Gastroesophageal sphincter (tissue), 4 donors: ENCODE data around the gene TATDN3. TPM values are rescaled to one million over a fixed set of nuclear protein-coding genes. Genes with fewer than 3 reads are reported as not detected.

ENCODE experiments used
- ATAC-seq: fragments of 150-250 bp; one replicate; pipeline ENCODE4 v1.9.1; 2016; ENCODE audit warnings: mild to moderate bottlenecking, moderate library complexity
- H3K27ac ChIP-seq, 4 donors: fragments of 200-600 bp; sonication (generic) in 3 of 4; 1 replicate in 3 of 4; 2 replicates in 1 of 4; pipeline ENCODE4 v1.5.1; 2016 to 2019
- H3K27me3 ChIP-seq: fragments of 200-600 bp; sonication (generic); one replicate; pipeline ENCODE4 v1.5.1; 2019
- H3K36me3 ChIP-seq, 2 donors: fragments of 200-600 bp; sonication (generic); one replicate each; pipeline ENCODE4 v1.5.1; 2019; ENCODE audit warnings: control low read depth in 1 of 2
- H3K4me1 ChIP-seq, 3 donors: fragments of 200-600 bp; sonication (generic); 1 replicate in 2 of 3; 2 replicates in 1 of 3; pipeline ENCODE4 v1.5.1; 2016 to 2019; ENCODE audit warnings: control low read depth in 2 of 3
- H3K4me3 ChIP-seq, 2 donors: fragments of 200-600 bp; sonication (generic); one replicate each; pipeline ENCODE4 v1.5.1; 2019; ENCODE audit warnings: mild to moderate bottlenecking in 1 of 2, moderate library complexity in 1 of 2
- H3K9me3 ChIP-seq, 3 donors: fragments of 200-600 bp; sonication (generic); one replicate each; pipeline ENCODE4 v1.5.1; 2017 to 2019; ENCODE audit warnings: control low read depth in 2 of 3
- CTCF ChIP-seq, 4 experiments: fragments of 200-600 bp in 2 of 4; fragments of 450-650 bp in 2 of 4; sonication (generic) in 1 of 4; IDR thresholded peaks; one replicate each; pipeline ENCODE4 v1.5.1; 2017 to 2019; ENCODE audit warnings: antibody characterized with exemption in 4 of 4, mild to moderate bottlenecking in 2 of 4, moderate library complexity in 2 of 4
- EP300 ChIP-seq: sonication (generic); formaldehyde crosslinking; IDR thresholded peaks from one replicate; pipeline ENCODE4 v1.6.1; 2017; ENCODE audit warnings: antibody characterized with exemption, mild to moderate bottlenecking
- POLR2A ChIP-seq, 2 donors: fragments of 450-650 bp; IDR thresholded peaks; one replicate each; pipeline ENCODE4 v1.6.1; 2017; ENCODE audit warnings: antibody characterized with exemption in 2 of 2, mild to moderate bottlenecking in 2 of 2, moderate library complexity in 1 of 2
- POLR2AphosphoS5 ChIP-seq: sonication (generic); formaldehyde crosslinking; IDR thresholded peaks from one replicate; pipeline ENCODE4 v1.6.1; 2017; ENCODE audit warnings: antibody characterized with exemption
- WGBS, 2 donors: methylation state at CpG; one replicate each; pipeline ENCODE4 v1.1.5; 2018; ENCODE audit warnings: low coverage in 1 of 2; 5-methylcytosine and 5-hydroxymethylcytosine counted together
- total RNA-seq, 4 donors: library from RNA; depleted of rRNA; stranded (reverse); fragments of >200 nt; gene quantifications; one replicate each; pipeline ENCODE4 v1.1.0, GENCODE V29; 2016

The TATDN3 gene
- total RNA-seq, 4 donors from 2014 or later = 7.9 to 23.0 (median 9.9) TPM

- no peak for TF ChIP-seq CTCF (IDR thresholded peaks at IDR 0.05)
- TF ChIP-seq EP300 = no peak
- no peak for TF ChIP-seq POLR2A (IDR thresholded peaks at IDR 0.05)
- no peak for TF ChIP-seq POLR2AphosphoS5
- Histone ChIP-seq H3K4me3 (peak overlapping the region; percentile 73 to 91), H3K9me3 (no peaks in the 10 kb centered on the region), H3K4me1 (peaks cover 0 to 42% (median 10%) of the 10 kb centered on the region in 3 donors), H3K36me3 (peaks cover 0 to 27% of the 10 kb centered on the region in 2 donors), H3K27ac (peak overlapping the region; percentile 89 to 95 (median 94)), H3K27me3 (no peaks in the 10 kb centered on the region)
- ATAC-seq = no peak
- 16 to 23% methylated on average over 4 to 11 of the region's 16 CpGs for WGBS, 2 donors
Measured at GRCh38 chr1:212792396-212792908, 758 bp downstream of the TATDN3 start.

- H3K4me1 ChIP-seq = peaks cover 0 to 28% (median 10%) of the 10 kb centered on the region in 3 donors
- H3K9me3 ChIP-seq = no peaks in the 10 kb centered on the region
- H3K4me3 ChIP-seq = no peak overlapping the region
- WGBS, 2 donors = 83 to 89% methylated on average over 1 of the region's 1 CpG
- no peak overlapping the region for H3K27ac ChIP-seq
- TF ChIP-seq CTCF (IDR thresholded peaks at IDR 0.05) = no peak
- TF ChIP-seq POLR2A (IDR thresholded peaks at IDR 0.05) = no peak
- TF ChIP-seq EP300 = no peak
- no peaks in the 10 kb centered on the region for H3K27me3 ChIP-seq
- H3K36me3 ChIP-seq = peaks cover 0 to 45% of the 10 kb centered on the region in 2 donors
- no peak for ATAC-seq
Measured at GRCh38 chr1:212794561-212795014, 2.9 kb downstream of the TATDN3 start.

- Histone ChIP-seq H3K36me3 (peaks cover 0 to 75% of the 10 kb centered on the region in 2 donors), H3K9me3 (no peaks in the 10 kb centered on the region), H3K4me3 (no peak overlapping the region), H3K27ac (no peak overlapping the region), H3K4me1 (peaks cover 0 to 8% (median 2%) of the 10 kb centered on the region in 3 donors), H3K27me3 (no peaks in the 10 kb centered on the region)
- TF ChIP-seq EP300 (no peak), CTCF (IDR thresholded peaks at IDR 0.05) (no peak), POLR2A (IDR thresholded peaks at IDR 0.05) (no peak), POLR2AphosphoS5 (no peak)
- no peak for ATAC-seq
- WGBS, 2 donors = 87 to 91% methylated on average over 3 of the region's 3 CpGs
Measured at GRCh38 chr1:212797681-212798080, 6.0 kb downstream of the TATDN3 start.

- Histone ChIP-seq H3K4me3 (no peak overlapping the region), H3K9me3 (no peaks in the 10 kb centered on the region), H3K27ac (no peak overlapping the region), H3K4me1 (no peaks in the 10 kb centered on the region), H3K36me3 (peaks cover 0 to 87% of the 10 kb centered on the region in 2 donors), H3K27me3 (no peaks in the 10 kb centered on the region)
- no peak for TF ChIP-seq POLR2A (IDR thresholded peaks at IDR 0.05)
- no peak for TF ChIP-seq EP300
- TF ChIP-seq POLR2AphosphoS5 = no peak
- no peak for TF ChIP-seq CTCF (IDR thresholded peaks at IDR 0.05)
- 70 to 79% methylated on average over 3 of the region's 3 CpGs for WGBS, 2 donors
- ATAC-seq = no peak
Measured at GRCh38 chr1:212805767-212806166, 14.1 kb downstream of the TATDN3 start.

- Histone ChIP-seq H3K27ac (no peak overlapping the region), H3K4me1 (no peaks in the 10 kb centered on the region), H3K27me3 (no peaks in the 10 kb centered on the region), H3K4me3 (no peak overlapping the region), H3K9me3 (no peaks in the 10 kb centered on the region), H3K36me3 (peaks cover 0 to 38% of the 10 kb centered on the region in 2 donors)
- TF ChIP-seq POLR2A (IDR thresholded peaks at IDR 0.05) (no peak), CTCF (IDR thresholded peaks at IDR 0.05) (peak in 3 of 4 experiments; percentile 21 to 48 (median 48))
- no peak for ATAC-seq
- 33 to 42% methylated on average over 5 of the region's 5 CpGs for WGBS, 2 donors
Measured at GRCh38 chr1:212814537-212815334, 23.0 kb downstream of the TATDN3 start.
